Measurements from ENCODE around the gene SIK3.

- TF ChIP-seq, protein P1, sequence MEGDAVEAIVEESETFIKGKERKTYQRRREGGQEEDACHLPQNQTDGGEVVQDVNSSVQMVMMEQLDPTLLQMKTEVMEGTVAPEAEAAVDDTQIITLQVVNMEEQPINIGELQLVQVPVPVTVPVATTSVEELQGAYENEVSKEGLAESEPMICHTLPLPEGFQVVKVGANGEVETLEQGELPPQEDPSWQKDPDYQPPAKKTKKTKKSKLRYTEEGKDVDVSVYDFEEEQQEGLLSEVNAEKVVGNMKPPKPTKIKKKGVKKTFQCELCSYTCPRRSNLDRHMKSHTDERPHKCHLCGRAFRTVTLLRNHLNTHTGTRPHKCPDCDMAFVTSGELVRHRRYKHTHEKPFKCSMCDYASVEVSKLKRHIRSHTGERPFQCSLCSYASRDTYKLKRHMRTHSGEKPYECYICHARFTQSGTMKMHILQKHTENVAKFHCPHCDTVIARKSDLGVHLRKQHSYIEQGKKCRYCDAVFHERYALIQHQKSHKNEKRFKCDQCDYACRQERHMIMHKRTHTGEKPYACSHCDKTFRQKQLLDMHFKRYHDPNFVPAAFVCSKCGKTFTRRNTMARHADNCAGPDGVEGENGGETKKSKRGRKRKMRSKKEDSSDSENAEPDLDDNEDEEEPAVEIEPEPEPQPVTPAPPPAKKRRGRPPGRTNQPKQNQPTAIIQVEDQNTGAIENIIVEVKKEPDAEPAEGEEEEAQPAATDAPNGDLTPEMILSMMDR (IDR thresholded peaks at IDR 0.05): no peak
- no peak for TF ChIP-seq ZFX (IDR thresholded peaks at IDR 0.05; ENCODE audit: borderline replicate concordance)
Observed at GRCh38 chr11:117057317-117057716, 40.9 kb downstream of the SIK3 start.
